Keratinocyte (primary cell): ENCODE measurements around the gene WDPCP. TPM values are rescaled to one million over a fixed set of nuclear protein-coding genes. Genes with fewer than 3 reads are reported as not detected.

Experiments used
- DNase-seq: peaks from one replicate; pipeline ENCODE4 v3.0.0-alpha.2; 2011; ENCODE audit warnings: low read depth, missing footprints, low spot score
- FAIRE-seq: peaks from 2 replicates; lab custom pipeline; 2011; peaks lifted over from hg19 to GRCh38; lab: Jason Lieb, UNC
- H2AFZ ChIP-seq: 2 replicates; pipeline ENCODE4 v1.6.0; 2012; ENCODE audit warnings: low read length, control low read depth, inconsistent platforms; ENCODE audit not compliant: control insufficient read depth
- H3K27ac ChIP-seq: 2 replicates; pipeline ENCODE4 v1.5.1; 2011; ENCODE audit warnings: low read length; ENCODE audit not compliant: control insufficient read depth, insufficient read depth
- H3K27me3 ChIP-seq: 3 replicates; pipeline ENCODE4 v1.6.0; 2011; ENCODE audit warnings: low read length; ENCODE audit not compliant: control insufficient read depth, insufficient read depth; ENCODE audit errors: extremely low read depth
- H3K36me3 ChIP-seq, 2 experiments: 2 replicates in 1 of 2; 3 replicates in 1 of 2; pipeline ENCODE4 v1.5.1; 2011; ENCODE audit warnings: low read length in 2 of 2, mild to moderate bottlenecking in 1 of 2; ENCODE audit not compliant: control insufficient read depth in 2 of 2, insufficient read depth in 2 of 2; ENCODE audit errors: extremely low read depth in 1 of 2
- H3K4me1 ChIP-seq: 3 replicates; pipeline ENCODE4 v1.5.1; 2011; ENCODE audit warnings: low read length; ENCODE audit not compliant: control insufficient read depth, insufficient read depth; ENCODE audit errors: extremely low read depth
- H3K4me2 ChIP-seq: 3 replicates; pipeline ENCODE4 v1.6.0; 2011; ENCODE audit warnings: low read depth, low read length; ENCODE audit not compliant: control insufficient read depth, insufficient read depth; ENCODE audit errors: extremely low read depth
- H3K4me3 ChIP-seq, 3 experiments: fragments of 200-600 bp in 1 of 3; sonication (generic) in 1 of 3; 2 replicates in 2 of 3; 3 replicates in 1 of 3; pipeline ENCODE4 v1.5.1; 2011 to 2016; ENCODE audit warnings: low read length in 3 of 3, mild to moderate bottlenecking in 3 of 3, control low read depth in 2 of 3, inconsistent platforms in 1 of 3, low read depth in 1 of 3, mixed read lengths in 1 of 3, mixed run types in 1 of 3, moderate library complexity in 1 of 3; ENCODE audit not compliant: control insufficient read depth in 2 of 3, insufficient read depth in 2 of 3; ENCODE audit errors: extremely low read depth in 1 of 3
- H3K79me2 ChIP-seq: 2 replicates; pipeline ENCODE4 v1.6.0; 2012; ENCODE audit warnings: low read length; ENCODE audit not compliant: control insufficient read depth, insufficient read depth
- H3K9ac ChIP-seq: 3 replicates; pipeline ENCODE4 v1.6.0; 2011; ENCODE audit warnings: low read length; ENCODE audit not compliant: control insufficient read depth, insufficient read depth; ENCODE audit errors: extremely low read depth
- H3K9me1 ChIP-seq: 3 replicates; pipeline ENCODE4 v1.6.0; 2011; ENCODE audit warnings: low read length; ENCODE audit not compliant: control insufficient read depth, insufficient read depth; ENCODE audit errors: extremely low read depth
- H3K9me3 ChIP-seq: 2 replicates; pipeline ENCODE4 v1.5.1; 2012; ENCODE audit warnings: low read depth, low read length; ENCODE audit not compliant: control insufficient read depth
- H4K20me1 ChIP-seq: 3 replicates; pipeline ENCODE4 v1.6.0; 2011; ENCODE audit warnings: low read length; ENCODE audit not compliant: control insufficient read depth, insufficient read depth; ENCODE audit errors: extremely low read depth
- CTCF ChIP-seq, 3 experiments: IDR thresholded peaks in 1 of 3; conservative IDR thresholded peaks in 1 of 3; optimal IDR thresholded peaks in 1 of 3; 2 replicates in 2 of 3; 3 replicates in 1 of 3; pipeline versions ENCODE3 to v1.5.1; 2011; ENCODE audit warnings: low read length in 3 of 3, mild to moderate bottlenecking in 3 of 3, moderate library complexity in 2 of 3, control low read depth in 1 of 3, inconsistent platforms in 1 of 3; ENCODE audit not compliant: insufficient read depth in 2 of 3; ENCODE audit errors: extremely low read depth in 1 of 3
- EZH2 ChIP-seq: IDR thresholded peaks from one replicate; pipeline ENCODE4 v1.6.1; 2012; ENCODE audit warnings: inconsistent platforms, mild to moderate bottlenecking, low read length, moderate library complexity
- dilution Hi-C: fragments of 300-500 bp; cut with MboI; formaldehyde crosslinking; loops from one replicate; pipeline ENCODE4 v1.7.0; 2020; ENCODE audit warnings: low sequenced_read_pairs; ENCODE audit not compliant: extremely low pct_ligation_motif_present
- polyA plus RNA-seq, 5 experiments: library from polyadenylated mRNA; depleted of rRNA in 3 of 5; stranded (reverse) in 3 of 5; stranded (forward) in 1 of 5; unstranded in 1 of 5; fragments of >200 nt; gene quantifications; 1 replicate in 1 of 5; 2 replicates in 3 of 5; 3 replicates in 1 of 5; pipeline versions ENCODE4 v1.2.1 to v1.2.3, GENCODE V29; 2011 to 2012; ENCODE audit warnings: missing spikeins in 2 of 5, low read depth in 1 of 5, low replicate concordance in 1 of 5

Gene WDPCP
- polyA plus RNA-seq, 1 donor (not counting 4 experiments of a cell fraction or from before 2014, with no cell fraction given): 2.9 TPM

GRCh38 chr2:63598981-63599380, 10.7 kb upstream of the WDPCP start:
- Histone ChIP-seq H3K27ac (no peak overlapping the region), H4K20me1 (no peaks in the 10 kb centered on the region), H3K9ac (no peak overlapping the region), H3K27me3 (no peaks in the 10 kb centered on the region), H3K9me1 (no peaks in the 10 kb centered on the region), H2AFZ (no peak overlapping the region), H3K4me2 (no peak overlapping the region), H3K4me1 (no peaks in the 10 kb centered on the region), H3K9me3 (no peaks in the 10 kb centered on the region), H3K36me3 (peaks cover 12 to 20% of the 10 kb centered on the region in 2 experiments), H3K79me2 (peaks cover 8% of the 10 kb centered on the region), H3K4me3 (no peak overlapping the region)
- FAIRE-seq (no peak), DNase-seq (no peak)
- TF ChIP-seq EZH2: no peak
- TF ChIP-seq CTCF (optimal IDR thresholded peaks at IDR 0.05 in 1 of 3, IDR thresholded peaks at IDR 0.05 in 1 of 3, conservative IDR thresholded peaks at IDR 0.05 in 1 of 3; ENCODE audit: extremely low read depth in 1 of 3, insufficient read depth in 2 of 3, low read length in 3 of 3): no peak
- dilution Hi-C loops: no loop called here

GRCh38 chr2:63596401-63596883, 8.2 kb upstream of the WDPCP start:
- no peak overlapping the region for H3K27ac ChIP-seq
- H3K4me1 ChIP-seq: no peaks in the 10 kb centered on the region
- dilution Hi-C loops: no loop called here
- no peak overlapping the region for H3K4me3 ChIP-seq
- no peaks in the 10 kb centered on the region for H3K9me3 ChIP-seq
- no peak for FAIRE-seq
- DNase-seq: no peak
- H3K27me3 ChIP-seq: no peaks in the 10 kb centered on the region
- H2AFZ ChIP-seq: no peak overlapping the region
- no peak overlapping the region for H3K9ac ChIP-seq
- H3K9me1 ChIP-seq: no peaks in the 10 kb centered on the region
- TF ChIP-seq CTCF (optimal IDR thresholded peaks at IDR 0.05 in 1 of 3, IDR thresholded peaks at IDR 0.05 in 1 of 3, conservative IDR thresholded peaks at IDR 0.05 in 1 of 3; ENCODE audit: extremely low read depth in 1 of 3, insufficient read depth in 2 of 3, low read length in 3 of 3) (no peak), EZH2 (no peak)
- peaks cover 27% of the 10 kb centered on the region for H3K79me2 ChIP-seq
- H3K4me2 ChIP-seq: no peak overlapping the region
- no peaks in the 10 kb centered on the region for H4K20me1 ChIP-seq
- H3K36me3 ChIP-seq: peaks cover 12 to 19% of the 10 kb centered on the region in 2 experiments
